Lung (tissue), 12 donors: Measurements from ENCODE around the gene CBFB. TPM values are rescaled to one million over a fixed set of nuclear protein-coding genes. Genes with fewer than 3 reads are reported as not detected.

Source experiments
- ATAC-seq: fragments of 200-7000 bp; cut with Tn5 transposase; one replicate; pipeline ENCODE4 v1.9.1; 2020; ENCODE audit warnings: moderate number of reproducible peaks; ENCODE audit not compliant: insufficient read depth, low FRiP score
- DNase-seq, 3 donors: peaks; one replicate each; pipeline ENCODE4 v3.0.0-alpha.2; 2013 to 2017
- H3K27ac ChIP-seq, 2 donors: one replicate each; pipeline ENCODE4 v1.5.1; 2013; ENCODE audit warnings: mild to moderate bottlenecking in 2 of 2, moderate library complexity in 2 of 2, control low read depth in 1 of 2, inconsistent platforms in 1 of 2, low read depth in 1 of 2, low read length in 1 of 2
- H3K27me3 ChIP-seq, 3 donors: one replicate each; pipeline ENCODE4 v1.5.1; 2013; ENCODE audit warnings: low read length in 2 of 3; ENCODE audit not compliant: control insufficient read depth in 3 of 3, insufficient read depth in 3 of 3
- H3K36me3 ChIP-seq, 4 donors: one replicate each; pipeline ENCODE4 v1.5.1; 2013; ENCODE audit warnings: low read length in 4 of 4, mild to moderate bottlenecking in 1 of 4, moderate library complexity in 1 of 4; ENCODE audit not compliant: control insufficient read depth in 4 of 4, insufficient read depth in 4 of 4
- H3K4me1 ChIP-seq, 5 donors: one replicate each; pipeline ENCODE4 v1.5.1; 2013; ENCODE audit warnings: low read length in 5 of 5, mild to moderate bottlenecking in 2 of 5, moderate library complexity in 1 of 5; ENCODE audit not compliant: control insufficient read depth in 5 of 5, insufficient read depth in 5 of 5
- H3K4me3 ChIP-seq: one replicate; pipeline ENCODE4 v1.5.1; 2013; ENCODE audit warnings: mild to moderate bottlenecking, control low read depth, moderate library complexity
- H3K9ac ChIP-seq, 2 donors: one replicate each; pipeline ENCODE4 v1.5.1; 2013; ENCODE audit warnings: low read length in 2 of 2, control low read depth in 1 of 2; ENCODE audit not compliant: insufficient read depth in 1 of 2
- H3K9me3 ChIP-seq, 4 donors: one replicate each; pipeline ENCODE4 v1.5.1; 2013; ENCODE audit warnings: low read length in 3 of 4, mild to moderate bottlenecking in 1 of 4, moderate library complexity in 1 of 4; ENCODE audit not compliant: control insufficient read depth in 4 of 4, insufficient read depth in 3 of 4
- WGBS, 2 donors: extraction: QIAGEN DNeasy Blood & Tissue Kit; methylation state at CpG; one replicate each; pipeline ENCODE4 v1.1.7; 2013; 5-methylcytosine and 5-hydroxymethylcytosine counted together
- polyA plus RNA-seq, 2 donors: library from polyadenylated mRNA; stranded (reverse); fragments of 200-250 nt; gene quantifications; one replicate each; pipeline ENCODE4 v1.2.1, GENCODE V29; 2013
- total RNA-seq, 2 donors: library from RNA; depleted of rRNA in 1 of 2; stranded (reverse); fragments of >200 nt in 1 of 2; gene quantifications; one replicate each; pipeline ENCODE4 v1.2.1, GENCODE V29; 2014 to 2021
- TF ChIP-seq, protein P1 (sequence below): IDR thresholded peaks from 2 replicates; pipeline ENCODE4 v1.5.1; 2012; ENCODE audit warnings: mild to moderate bottlenecking; ENCODE audit errors: control extremely low read depth, extremely low read depth
- donor health status: control.
- donor health status: control.
- donor health status: Bipolar disorder and iron deficiency.
- donor health status: healthy.
- donor health status: DM: yes; HTN: yes; CAD: no.

Gene CBFB
- total and polyA plus RNA-seq, 4 donors = 23.3 to 59.4 (median 38.6) TPM

DNA sequence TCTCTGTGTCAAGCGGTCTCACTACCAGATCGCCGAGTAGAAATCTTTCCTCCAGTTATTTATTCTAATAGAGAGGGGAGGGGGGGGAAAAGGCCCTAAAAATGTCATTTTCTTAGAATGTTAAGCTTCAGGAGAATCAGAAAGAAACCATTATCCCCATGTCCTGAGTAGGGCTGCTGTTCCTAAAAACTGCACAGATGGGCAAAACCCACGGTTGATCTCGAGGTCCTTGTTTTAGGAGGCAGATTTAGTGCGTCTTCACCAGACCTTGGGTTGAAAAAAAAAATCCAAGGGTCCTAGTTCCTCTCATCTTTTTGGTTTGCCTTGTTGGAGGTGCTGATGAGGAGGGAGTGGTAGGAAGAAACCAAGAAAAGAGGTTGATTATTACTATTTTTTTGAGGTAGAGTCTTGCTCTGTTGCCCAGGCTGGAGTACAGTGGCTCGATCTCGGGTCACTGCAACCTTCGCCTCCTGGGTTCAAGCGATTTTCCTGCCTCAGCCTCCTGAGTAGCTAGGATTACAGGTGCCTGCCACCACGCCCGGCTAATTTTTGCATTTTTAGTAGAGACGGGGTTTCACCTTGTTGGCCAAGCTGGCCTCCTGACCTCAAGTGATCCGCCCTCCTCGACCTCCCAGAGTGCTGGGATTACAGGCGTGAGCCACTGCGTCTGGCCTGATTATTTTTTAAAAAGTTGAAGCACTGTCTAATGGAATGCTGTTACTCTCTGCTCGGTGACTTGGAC, 1.4 kb downstream of the CBFB start:
- no peak for DNase-seq
- peaks cover 0 to 5% (median 2%) of the 10 kb centered on the region in 4 donors for H3K36me3 ChIP-seq

DNA sequence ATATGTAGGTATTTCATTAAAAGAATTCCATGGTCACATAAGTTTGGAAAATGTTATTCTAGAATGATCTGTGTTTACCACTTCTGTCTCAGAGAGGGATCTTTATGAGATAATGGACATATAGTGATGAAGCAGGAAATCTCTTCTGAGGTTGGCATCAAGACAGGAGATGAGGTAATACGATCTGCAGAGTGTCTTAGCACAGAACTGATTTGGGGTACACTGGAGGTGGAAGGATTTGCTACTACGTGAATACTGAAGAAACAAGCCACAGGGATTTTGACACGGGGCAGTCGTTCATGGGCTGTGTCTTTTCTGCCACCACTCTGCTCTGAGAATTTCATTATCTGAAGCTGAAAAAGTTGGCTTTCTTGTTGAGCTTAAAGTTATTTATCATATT, 5.5 kb downstream of the CBFB start:
- H3K9ac ChIP-seq = no peak overlapping the region
- TF ChIP-seq, protein P1, sequence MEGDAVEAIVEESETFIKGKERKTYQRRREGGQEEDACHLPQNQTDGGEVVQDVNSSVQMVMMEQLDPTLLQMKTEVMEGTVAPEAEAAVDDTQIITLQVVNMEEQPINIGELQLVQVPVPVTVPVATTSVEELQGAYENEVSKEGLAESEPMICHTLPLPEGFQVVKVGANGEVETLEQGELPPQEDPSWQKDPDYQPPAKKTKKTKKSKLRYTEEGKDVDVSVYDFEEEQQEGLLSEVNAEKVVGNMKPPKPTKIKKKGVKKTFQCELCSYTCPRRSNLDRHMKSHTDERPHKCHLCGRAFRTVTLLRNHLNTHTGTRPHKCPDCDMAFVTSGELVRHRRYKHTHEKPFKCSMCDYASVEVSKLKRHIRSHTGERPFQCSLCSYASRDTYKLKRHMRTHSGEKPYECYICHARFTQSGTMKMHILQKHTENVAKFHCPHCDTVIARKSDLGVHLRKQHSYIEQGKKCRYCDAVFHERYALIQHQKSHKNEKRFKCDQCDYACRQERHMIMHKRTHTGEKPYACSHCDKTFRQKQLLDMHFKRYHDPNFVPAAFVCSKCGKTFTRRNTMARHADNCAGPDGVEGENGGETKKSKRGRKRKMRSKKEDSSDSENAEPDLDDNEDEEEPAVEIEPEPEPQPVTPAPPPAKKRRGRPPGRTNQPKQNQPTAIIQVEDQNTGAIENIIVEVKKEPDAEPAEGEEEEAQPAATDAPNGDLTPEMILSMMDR = no peak
- H3K36me3 ChIP-seq = peaks cover 0 to 5% (median 3%) of the 10 kb centered on the region in 4 donors
- H3K27ac ChIP-seq = no peak overlapping the region
- 21 to 29% methylated on average over 4 of the region's 4 CpGs for WGBS, 2 donors
- H3K4me3 ChIP-seq = no peak overlapping the region
- H3K9me3 ChIP-seq = no peaks in the 10 kb centered on the region
- H3K27me3 ChIP-seq = no peaks in the 10 kb centered on the region
- ATAC-seq = no peak
- DNase-seq = peak; percentile 24 to 62 (median 50)
- H3K4me1 ChIP-seq = peaks cover 1 to 31% (median 8%) of the 10 kb centered on the region in 5 donors

More for the DNA sequence above, 1.4 kb downstream of the CBFB start:
- Histone ChIP-seq H3K27me3 (no peaks in the 10 kb centered on the region), H3K27ac (peak overlapping the region; percentile 92 to 98), H3K9ac (peak overlapping the region; percentile 49 to 59), H3K9me3 (no peaks in the 10 kb centered on the region), H3K4me3 (peak overlapping the region; percentile 94), H3K4me1 (peaks cover 1 to 25% (median 8%) of the 10 kb centered on the region in 5 donors)
- WGBS, 2 donors = 55 to 60% methylated on average over 18 of the region's 18 CpGs
- TF ChIP-seq, protein P1 = no peak
- no peak for ATAC-seq

DNA sequence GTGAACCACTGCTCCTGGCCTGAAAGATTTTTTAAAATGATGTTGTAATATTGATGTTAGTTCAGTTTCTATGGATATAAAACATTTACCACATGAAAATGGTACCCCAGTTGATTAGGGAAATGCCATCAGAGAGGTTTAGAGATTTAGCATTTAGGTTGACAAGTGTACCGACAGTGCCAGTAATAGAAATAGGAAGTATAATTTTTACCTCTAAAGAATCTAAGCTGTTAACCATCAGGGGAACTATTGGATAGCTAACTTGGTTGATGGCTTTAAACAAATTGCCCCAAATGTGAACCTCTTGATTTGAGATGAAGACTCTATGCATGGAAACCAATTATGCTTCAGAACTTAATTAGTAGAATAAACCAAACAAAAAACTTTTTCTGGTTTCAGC, 6.4 kb downstream of the CBFB start:
- 46 to 75% methylated on average over 1 of the region's 1 CpG for WGBS, 2 donors
- Histone ChIP-seq H3K27ac (no peak overlapping the region), H3K27me3 (no peaks in the 10 kb centered on the region), H3K4me1 (peaks cover 1 to 31% (median 5%) of the 10 kb centered on the region in 5 donors), H3K9ac (no peak overlapping the region), H3K9me3 (no peaks in the 10 kb centered on the region), H3K4me3 (no peak overlapping the region), H3K36me3 (peaks cover 0 to 5% (median 3%) of the 10 kb centered on the region in 4 donors)
- TF ChIP-seq, protein P1 = no peak
- ATAC-seq (no peak), DNase-seq (no peak)
